Keratinocyte (primary cell): Measurements from ENCODE around the gene GRAMD1B. TPM values are rescaled to one million over a fixed set of nuclear protein-coding genes. Genes with fewer than 3 reads are reported as not detected.

Experiments
- DNase-seq: peaks from one replicate; pipeline ENCODE4 v3.0.0-alpha.2; 2011; ENCODE audit warnings: low read depth, missing footprints, low spot score
- FAIRE-seq: peaks from 2 replicates; lab custom pipeline; 2011; peaks lifted over from hg19 to GRCh38; lab: Jason Lieb, UNC
- H2AFZ ChIP-seq: 2 replicates; pipeline ENCODE4 v1.6.0; 2012; ENCODE audit warnings: low read length, control low read depth, inconsistent platforms; ENCODE audit not compliant: control insufficient read depth
- H3K27ac ChIP-seq: 2 replicates; pipeline ENCODE4 v1.5.1; 2011; ENCODE audit warnings: low read length; ENCODE audit not compliant: control insufficient read depth, insufficient read depth
- H3K27me3 ChIP-seq: 3 replicates; pipeline ENCODE4 v1.6.0; 2011; ENCODE audit warnings: low read length; ENCODE audit not compliant: control insufficient read depth, insufficient read depth; ENCODE audit errors: extremely low read depth
- H3K36me3 ChIP-seq, 2 experiments: 2 replicates in 1 of 2; 3 replicates in 1 of 2; pipeline ENCODE4 v1.5.1; 2011; ENCODE audit warnings: low read length in 2 of 2, mild to moderate bottlenecking in 1 of 2; ENCODE audit not compliant: control insufficient read depth in 2 of 2, insufficient read depth in 2 of 2; ENCODE audit errors: extremely low read depth in 1 of 2
- H3K4me1 ChIP-seq: 3 replicates; pipeline ENCODE4 v1.5.1; 2011; ENCODE audit warnings: low read length; ENCODE audit not compliant: control insufficient read depth, insufficient read depth; ENCODE audit errors: extremely low read depth
- H3K4me2 ChIP-seq: 3 replicates; pipeline ENCODE4 v1.6.0; 2011; ENCODE audit warnings: low read depth, low read length; ENCODE audit not compliant: control insufficient read depth, insufficient read depth; ENCODE audit errors: extremely low read depth
- H3K4me3 ChIP-seq, 3 experiments: fragments of 200-600 bp in 1 of 3; sonication (generic) in 1 of 3; 2 replicates in 2 of 3; 3 replicates in 1 of 3; pipeline ENCODE4 v1.5.1; 2011 to 2016; ENCODE audit warnings: low read length in 3 of 3, mild to moderate bottlenecking in 3 of 3, control low read depth in 2 of 3, inconsistent platforms in 1 of 3, low read depth in 1 of 3, mixed read lengths in 1 of 3, mixed run types in 1 of 3, moderate library complexity in 1 of 3; ENCODE audit not compliant: control insufficient read depth in 2 of 3, insufficient read depth in 2 of 3; ENCODE audit errors: extremely low read depth in 1 of 3
- H3K79me2 ChIP-seq: 2 replicates; pipeline ENCODE4 v1.6.0; 2012; ENCODE audit warnings: low read length; ENCODE audit not compliant: control insufficient read depth, insufficient read depth
- H3K9ac ChIP-seq: 3 replicates; pipeline ENCODE4 v1.6.0; 2011; ENCODE audit warnings: low read length; ENCODE audit not compliant: control insufficient read depth, insufficient read depth; ENCODE audit errors: extremely low read depth
- H3K9me1 ChIP-seq: 3 replicates; pipeline ENCODE4 v1.6.0; 2011; ENCODE audit warnings: low read length; ENCODE audit not compliant: control insufficient read depth, insufficient read depth; ENCODE audit errors: extremely low read depth
- H3K9me3 ChIP-seq: 2 replicates; pipeline ENCODE4 v1.5.1; 2012; ENCODE audit warnings: low read depth, low read length; ENCODE audit not compliant: control insufficient read depth
- H4K20me1 ChIP-seq: 3 replicates; pipeline ENCODE4 v1.6.0; 2011; ENCODE audit warnings: low read length; ENCODE audit not compliant: control insufficient read depth, insufficient read depth; ENCODE audit errors: extremely low read depth
- EZH2 ChIP-seq: IDR thresholded peaks from one replicate; pipeline ENCODE4 v1.6.1; 2012; ENCODE audit warnings: inconsistent platforms, mild to moderate bottlenecking, low read length, moderate library complexity
- dilution Hi-C: fragments of 300-500 bp; cut with MboI; formaldehyde crosslinking; loops from one replicate; pipeline ENCODE4 v1.7.0; 2020; ENCODE audit warnings: low sequenced_read_pairs; ENCODE audit not compliant: extremely low pct_ligation_motif_present
- polyA plus RNA-seq, 5 experiments: library from polyadenylated mRNA; depleted of rRNA in 3 of 5; stranded (reverse) in 3 of 5; stranded (forward) in 1 of 5; unstranded in 1 of 5; fragments of >200 nt; gene quantifications; 1 replicate in 1 of 5; 2 replicates in 3 of 5; 3 replicates in 1 of 5; pipeline versions ENCODE4 v1.2.1 to v1.2.3, GENCODE V29; 2011 to 2012; ENCODE audit warnings: missing spikeins in 2 of 5, low read depth in 1 of 5, low replicate concordance in 1 of 5
- TF ChIP-seq, protein P1 (sequence below), 3 experiments: IDR thresholded peaks in 1 of 3; conservative IDR thresholded peaks in 1 of 3; optimal IDR thresholded peaks in 1 of 3; 2 replicates in 2 of 3; 3 replicates in 1 of 3; pipeline versions ENCODE3 to v1.5.1; 2011; ENCODE audit warnings: low read length in 3 of 3, mild to moderate bottlenecking in 3 of 3, moderate library complexity in 2 of 3, control low read depth in 1 of 3, inconsistent platforms in 1 of 3; ENCODE audit not compliant: insufficient read depth in 2 of 3; ENCODE audit errors: extremely low read depth in 1 of 3

GRAMD1B gene
- polyA plus RNA-seq, 1 donor (not counting 4 experiments of a cell fraction or from before 2014, with no cell fraction given), result 0.04 TPM

DNA sequence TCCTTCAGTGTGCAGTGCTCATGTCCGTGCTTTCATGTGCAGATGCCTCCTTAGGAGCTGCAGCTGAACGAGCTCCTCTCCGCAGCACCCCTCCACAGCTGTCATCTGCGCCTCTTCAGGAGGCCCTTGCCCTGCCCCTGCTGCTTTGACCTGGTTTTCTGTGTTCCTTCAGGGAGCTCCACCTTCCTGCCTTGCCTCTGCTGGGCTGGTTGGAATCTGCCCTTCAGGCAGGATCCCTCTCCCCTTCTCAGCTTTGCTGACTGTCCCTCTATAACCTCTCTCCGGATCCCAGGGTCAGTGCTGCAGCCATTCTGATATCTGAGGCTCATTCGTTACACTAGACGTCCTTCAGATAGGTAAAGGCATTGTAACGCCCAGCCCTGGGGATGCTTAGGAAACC is 156.5 kb downstream of the GRAMD1B start:
- no peak for DNase-seq
- H3K4me3 ChIP-seq, result no peak overlapping the region
- peaks cover 15% of the 10 kb centered on the region for H3K27me3 ChIP-seq
- H3K9ac ChIP-seq, result no peak overlapping the region
- H3K4me2 ChIP-seq, result no peak overlapping the region
- H4K20me1 ChIP-seq, result no peaks in the 10 kb centered on the region
- FAIRE-seq, result no peak
- H2AFZ ChIP-seq, result no peak overlapping the region
- no peaks in the 10 kb centered on the region for H3K79me2 ChIP-seq
- TF ChIP-seq, protein P1, sequence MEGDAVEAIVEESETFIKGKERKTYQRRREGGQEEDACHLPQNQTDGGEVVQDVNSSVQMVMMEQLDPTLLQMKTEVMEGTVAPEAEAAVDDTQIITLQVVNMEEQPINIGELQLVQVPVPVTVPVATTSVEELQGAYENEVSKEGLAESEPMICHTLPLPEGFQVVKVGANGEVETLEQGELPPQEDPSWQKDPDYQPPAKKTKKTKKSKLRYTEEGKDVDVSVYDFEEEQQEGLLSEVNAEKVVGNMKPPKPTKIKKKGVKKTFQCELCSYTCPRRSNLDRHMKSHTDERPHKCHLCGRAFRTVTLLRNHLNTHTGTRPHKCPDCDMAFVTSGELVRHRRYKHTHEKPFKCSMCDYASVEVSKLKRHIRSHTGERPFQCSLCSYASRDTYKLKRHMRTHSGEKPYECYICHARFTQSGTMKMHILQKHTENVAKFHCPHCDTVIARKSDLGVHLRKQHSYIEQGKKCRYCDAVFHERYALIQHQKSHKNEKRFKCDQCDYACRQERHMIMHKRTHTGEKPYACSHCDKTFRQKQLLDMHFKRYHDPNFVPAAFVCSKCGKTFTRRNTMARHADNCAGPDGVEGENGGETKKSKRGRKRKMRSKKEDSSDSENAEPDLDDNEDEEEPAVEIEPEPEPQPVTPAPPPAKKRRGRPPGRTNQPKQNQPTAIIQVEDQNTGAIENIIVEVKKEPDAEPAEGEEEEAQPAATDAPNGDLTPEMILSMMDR (optimal IDR thresholded peaks at IDR 0.05 in 1 of 3, IDR thresholded peaks at IDR 0.05 in 1 of 3, conservative IDR thresholded peaks at IDR 0.05 in 1 of 3; ENCODE audit: extremely low read depth in 1 of 3, insufficient read depth in 2 of 3, low read length in 3 of 3), result no peak
- no peak for TF ChIP-seq EZH2
- no peaks in the 10 kb centered on the region for H3K36me3 ChIP-seq
- no peak overlapping the region for H3K27ac ChIP-seq
- H3K4me1 ChIP-seq, result no peaks in the 10 kb centered on the region
- no peaks in the 10 kb centered on the region for H3K9me3 ChIP-seq
- H3K9me1 ChIP-seq, result no peaks in the 10 kb centered on the region
- dilution Hi-C loops, result no loop called here

DNA sequence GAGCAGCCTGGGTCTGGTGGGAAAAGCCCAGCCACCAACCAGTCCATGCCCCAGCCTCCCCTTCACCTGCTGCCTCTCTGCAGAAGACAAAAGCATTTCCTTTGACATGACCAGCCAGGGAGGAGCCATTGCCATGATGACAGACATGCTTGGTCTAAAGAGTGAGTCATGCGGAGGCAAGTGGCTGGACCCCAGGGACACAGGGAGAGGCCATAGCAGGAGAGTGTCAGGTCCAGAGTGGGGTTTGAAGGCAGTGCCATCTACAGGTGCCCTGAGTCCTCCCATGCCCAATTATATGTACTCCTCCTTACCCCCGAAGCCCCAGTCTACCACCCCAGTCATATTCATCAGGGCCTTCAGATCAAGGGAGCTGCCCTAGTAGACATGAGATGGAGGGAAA is 157.0 kb downstream of the GRAMD1B start:
- Histone ChIP-seq H3K4me1 (no peaks in the 10 kb centered on the region), H3K4me2 (no peak overlapping the region), H4K20me1 (no peaks in the 10 kb centered on the region), H3K27ac (no peak overlapping the region), H3K79me2 (no peaks in the 10 kb centered on the region), H3K9me3 (no peaks in the 10 kb centered on the region), H3K9me1 (no peaks in the 10 kb centered on the region), H3K9ac (no peak overlapping the region), H3K27me3 (peaks cover 10% of the 10 kb centered on the region), H2AFZ (no peak overlapping the region), H3K4me3 (no peak overlapping the region), H3K36me3 (no peaks in the 10 kb centered on the region)
- no peak for TF ChIP-seq EZH2
- TF ChIP-seq, protein P1 (optimal IDR thresholded peaks at IDR 0.05 in 1 of 3, IDR thresholded peaks at IDR 0.05 in 1 of 3, conservative IDR thresholded peaks at IDR 0.05 in 1 of 3; ENCODE audit: extremely low read depth in 1 of 3, insufficient read depth in 2 of 3, low read length in 3 of 3), result no peak
- FAIRE-seq (no peak), DNase-seq (no peak)
- dilution Hi-C loops, result no loop called here
